Glutamatergic neuron (in vitro differentiated cells): ENCODE data around the gene BRD4. TPM values are rescaled to one million over a fixed set of nuclear protein-coding genes. Genes with fewer than 3 reads are reported as not detected.

Source experiments
- DNase-seq: peaks from one replicate; pipeline ENCODE4 v3.0.0; 2022
- H3K27ac Mint-ChIP-seq: one replicate; pipeline ENCODE4 v1.8.0; 2020; ENCODE audit warnings: mild to moderate bottlenecking, mixed read lengths, inconsistent platforms; ENCODE audit not compliant: unreplicated experiment
- H3K27me3 Mint-ChIP-seq: one replicate; pipeline ENCODE4 v1.8.0; 2020; ENCODE audit warnings: mild to moderate bottlenecking, moderate library complexity, mixed read lengths, inconsistent platforms; ENCODE audit not compliant: unreplicated experiment
- H3K36me3 Mint-ChIP-seq: one replicate; pipeline ENCODE4 v1.8.0; 2020; ENCODE audit warnings: mild to moderate bottlenecking, mixed read lengths, inconsistent platforms; ENCODE audit not compliant: unreplicated experiment
- H3K4me1 Mint-ChIP-seq: one replicate; pipeline ENCODE4 v1.8.0; 2020; ENCODE audit warnings: mild to moderate bottlenecking, low read depth, mixed read lengths, inconsistent platforms; ENCODE audit not compliant: unreplicated experiment
- H3K4me3 Mint-ChIP-seq: one replicate; pipeline ENCODE4 v1.8.0; 2020; ENCODE audit warnings: mild to moderate bottlenecking, mixed read lengths, inconsistent platforms; ENCODE audit not compliant: unreplicated experiment
- H3K9me3 Mint-ChIP-seq: one replicate; pipeline ENCODE4 v1.8.0; 2020; ENCODE audit warnings: mild to moderate bottlenecking, moderate library complexity, mixed read lengths, inconsistent platforms; ENCODE audit not compliant: unreplicated experiment
- total RNA-seq: library from RNA; stranded (reverse); fragmentation: NEBNext Ultra II Directional; extraction: Animal tissue kit (Norgen Biotek cat#: 25700); gene quantifications from one replicate; pipeline ENCODE4 v1.2.1, GENCODE V29; 2021; ENCODE audit not compliant: unreplicated experiment
- TF ChIP-seq, protein P1 (sequence below): fragments of 200-600 bp; sonication (generic); IDR thresholded peaks from one replicate; pipeline ENCODE4 v1.5.0; 2021; ENCODE audit not compliant: partially characterized antibody, unreplicated experiment

BRD4 gene
- total RNA-seq, 1 donor from 2014 or later, result 162 TPM

DNA sequence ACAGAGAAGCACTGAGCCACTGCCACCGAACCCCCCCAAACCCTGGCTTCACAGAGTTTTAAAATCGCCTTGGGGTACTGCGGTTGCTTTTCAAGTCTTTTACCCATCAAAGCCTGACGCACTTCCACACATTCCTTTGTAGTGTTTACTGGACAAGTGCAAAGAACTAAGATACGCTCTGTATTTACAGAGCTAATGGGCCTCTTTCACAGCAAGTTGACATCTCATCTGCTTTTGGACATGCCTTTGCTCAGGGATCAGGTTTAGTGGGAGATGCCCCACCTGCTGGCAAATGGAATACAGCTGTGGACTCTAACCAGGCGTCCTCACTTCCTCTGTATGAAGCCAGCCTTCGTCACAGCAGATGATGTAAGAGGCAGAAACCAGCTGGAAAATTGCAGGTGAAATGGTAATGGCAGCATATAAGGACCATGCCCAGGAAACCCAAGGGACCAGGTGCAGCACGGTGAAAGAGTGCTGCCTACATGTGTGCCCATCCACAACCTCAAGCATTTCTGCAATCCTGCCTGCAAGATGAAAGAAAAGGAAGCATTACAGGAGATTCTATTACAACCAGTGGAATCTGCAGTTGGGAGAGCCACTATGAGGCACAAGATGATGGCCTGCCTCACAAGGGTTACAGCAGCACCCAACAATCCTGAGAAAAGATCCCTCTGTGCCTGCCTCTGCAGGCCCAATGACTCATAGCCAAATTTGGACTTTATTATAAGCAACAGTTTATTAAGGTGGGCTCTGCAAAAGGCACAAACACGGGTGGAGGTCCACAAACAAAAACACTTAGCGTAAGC is 34.7 kb downstream of the BRD4 start:
- H3K4me1 Mint-ChIP-seq, result peaks cover 43% of the 10 kb centered on the region
- H3K4me3 Mint-ChIP-seq, result no peak overlapping the region
- TF ChIP-seq, protein P1, sequence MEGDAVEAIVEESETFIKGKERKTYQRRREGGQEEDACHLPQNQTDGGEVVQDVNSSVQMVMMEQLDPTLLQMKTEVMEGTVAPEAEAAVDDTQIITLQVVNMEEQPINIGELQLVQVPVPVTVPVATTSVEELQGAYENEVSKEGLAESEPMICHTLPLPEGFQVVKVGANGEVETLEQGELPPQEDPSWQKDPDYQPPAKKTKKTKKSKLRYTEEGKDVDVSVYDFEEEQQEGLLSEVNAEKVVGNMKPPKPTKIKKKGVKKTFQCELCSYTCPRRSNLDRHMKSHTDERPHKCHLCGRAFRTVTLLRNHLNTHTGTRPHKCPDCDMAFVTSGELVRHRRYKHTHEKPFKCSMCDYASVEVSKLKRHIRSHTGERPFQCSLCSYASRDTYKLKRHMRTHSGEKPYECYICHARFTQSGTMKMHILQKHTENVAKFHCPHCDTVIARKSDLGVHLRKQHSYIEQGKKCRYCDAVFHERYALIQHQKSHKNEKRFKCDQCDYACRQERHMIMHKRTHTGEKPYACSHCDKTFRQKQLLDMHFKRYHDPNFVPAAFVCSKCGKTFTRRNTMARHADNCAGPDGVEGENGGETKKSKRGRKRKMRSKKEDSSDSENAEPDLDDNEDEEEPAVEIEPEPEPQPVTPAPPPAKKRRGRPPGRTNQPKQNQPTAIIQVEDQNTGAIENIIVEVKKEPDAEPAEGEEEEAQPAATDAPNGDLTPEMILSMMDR, result no peak
- peaks cover 10% of the 10 kb centered on the region for H3K9me3 Mint-ChIP-seq
- peak overlapping the region; percentile 52 for H3K27ac Mint-ChIP-seq
- H3K36me3 Mint-ChIP-seq, result peaks cover 5% of the 10 kb centered on the region
- H3K27me3 Mint-ChIP-seq, result no peaks in the 10 kb centered on the region
- no peak for DNase-seq

DNA sequence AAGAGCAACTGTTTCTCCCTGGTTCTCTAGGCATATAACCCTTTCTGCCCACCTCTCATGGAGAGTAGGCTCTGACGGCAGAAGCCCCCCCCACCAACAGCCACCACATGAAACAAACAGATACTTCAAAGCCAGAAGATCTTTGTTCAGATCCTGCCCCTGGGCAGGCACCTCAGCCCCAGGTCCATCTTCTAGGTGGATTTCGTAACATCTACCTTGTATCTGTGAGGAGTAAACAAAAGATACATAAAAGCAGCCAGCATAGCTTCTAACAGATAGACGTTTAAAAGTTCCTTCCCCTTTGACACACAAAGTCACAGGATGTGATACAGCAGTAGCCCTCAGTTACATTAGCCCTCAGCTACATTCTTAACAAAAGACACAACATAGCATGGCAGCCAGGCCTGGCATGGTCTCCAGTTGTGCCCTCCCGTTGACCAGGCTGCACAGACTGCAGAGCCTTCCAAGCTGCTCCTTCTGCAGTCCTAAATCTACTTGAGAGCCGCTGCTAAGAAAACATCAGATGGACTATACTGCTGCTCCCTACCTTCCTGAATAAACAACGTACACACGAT is 35.4 kb downstream of the BRD4 start:
- Mint-ChIP-seq H3K9me3 (peaks cover 10% of the 10 kb centered on the region), H3K27me3 (no peaks in the 10 kb centered on the region), H3K27ac (peak overlapping the region; percentile 52), H3K4me3 (no peak overlapping the region), H3K36me3 (peaks cover 5% of the 10 kb centered on the region), H3K4me1 (peaks cover 47% of the 10 kb centered on the region)
- DNase-seq, result no peak
- TF ChIP-seq, protein P1, result no peak

DNA sequence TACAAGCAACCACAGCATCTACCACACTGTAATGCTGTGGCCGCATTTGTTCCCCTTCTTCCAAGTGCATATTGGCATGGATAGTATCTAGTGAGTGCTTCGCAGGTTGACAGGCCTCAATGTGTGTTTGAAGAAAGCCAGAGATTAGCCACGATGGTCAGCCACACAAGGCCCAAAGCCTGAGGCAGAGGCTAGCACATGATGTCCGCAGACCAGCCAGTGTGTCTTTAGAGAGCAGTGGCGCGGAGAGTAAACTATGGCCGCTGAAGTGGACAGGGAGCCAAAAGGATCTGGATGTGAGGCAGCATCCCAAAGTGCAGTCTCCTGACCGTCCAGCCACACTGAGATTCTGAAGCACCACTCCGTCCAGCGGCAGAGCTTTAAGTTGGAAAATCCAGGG is 36.0 kb downstream of the BRD4 start:
- Mint-ChIP-seq H3K36me3 (peaks cover 5% of the 10 kb centered on the region), H3K4me1 (peaks cover 53% of the 10 kb centered on the region), H3K9me3 (peaks cover 10% of the 10 kb centered on the region), H3K27ac (peak overlapping the region; percentile 52), H3K27me3 (no peaks in the 10 kb centered on the region), H3K4me3 (no peak overlapping the region)
- no peak for DNase-seq
- TF ChIP-seq, protein P1, result no peak

DNA sequence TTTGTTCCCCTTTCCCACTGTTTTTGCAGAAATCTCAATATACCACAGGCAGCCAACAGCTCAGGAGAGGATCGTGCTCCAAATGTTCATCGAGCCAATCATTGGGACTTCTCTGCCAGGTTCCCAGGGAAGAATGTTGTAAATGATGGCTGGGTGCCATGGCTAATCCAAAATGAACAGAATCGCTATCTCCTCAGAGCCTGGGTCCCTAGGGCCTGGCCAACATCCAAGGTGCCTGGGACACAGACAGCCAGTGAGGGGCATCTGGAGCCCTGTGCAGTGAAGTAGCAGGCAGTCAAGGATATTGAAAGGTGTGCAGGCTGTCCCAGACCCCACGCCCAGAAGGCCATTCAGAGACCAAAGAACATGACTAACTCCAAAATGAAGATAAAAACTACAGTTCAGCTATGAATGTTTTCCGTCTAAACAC is 37.8 kb downstream of the BRD4 start:
- Mint-ChIP-seq H3K4me3 (no peak overlapping the region), H3K27ac (no peak overlapping the region), H3K27me3 (no peaks in the 10 kb centered on the region), H3K4me1 (peaks cover 69% of the 10 kb centered on the region), H3K36me3 (peaks cover 5% of the 10 kb centered on the region), H3K9me3 (peaks cover 9% of the 10 kb centered on the region)
- DNase-seq, result no peak
- TF ChIP-seq, protein P1, result no peak
